ENCODE measurements around the gene E4F1. TPM values are rescaled to one million over a fixed set of nuclear protein-coding genes. Genes with fewer than 3 reads are reported as not detected.

The E4F1 gene, protein sequence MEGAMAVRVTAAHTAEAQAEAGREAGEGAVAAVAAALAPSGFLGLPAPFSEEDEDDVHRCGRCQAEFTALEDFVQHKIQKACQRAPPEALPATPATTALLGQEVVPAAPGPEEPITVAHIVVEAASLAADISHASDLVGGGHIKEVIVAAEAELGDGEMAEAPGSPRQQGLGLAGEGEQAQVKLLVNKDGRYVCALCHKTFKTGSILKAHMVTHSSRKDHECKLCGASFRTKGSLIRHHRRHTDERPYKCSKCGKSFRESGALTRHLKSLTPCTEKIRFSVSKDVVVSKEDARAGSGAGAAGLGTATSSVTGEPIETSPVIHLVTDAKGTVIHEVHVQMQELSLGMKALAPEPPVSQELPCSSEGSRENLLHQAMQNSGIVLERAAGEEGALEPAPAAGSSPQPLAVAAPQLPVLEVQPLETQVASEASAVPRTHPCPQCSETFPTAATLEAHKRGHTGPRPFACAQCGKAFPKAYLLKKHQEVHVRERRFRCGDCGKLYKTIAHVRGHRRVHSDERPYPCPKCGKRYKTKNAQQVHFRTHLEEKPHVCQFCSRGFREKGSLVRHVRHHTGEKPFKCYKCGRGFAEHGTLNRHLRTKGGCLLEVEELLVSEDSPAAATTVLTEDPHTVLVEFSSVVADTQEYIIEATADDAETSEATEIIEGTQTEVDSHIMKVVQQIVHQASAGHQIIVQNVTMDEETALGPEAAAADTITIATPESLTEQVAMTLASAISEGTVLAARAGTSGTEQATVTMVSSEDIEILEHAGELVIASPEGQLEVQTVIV
- 24.2 and 32.3 TPM in 2 replicates for total RNA-seq

DNA sequence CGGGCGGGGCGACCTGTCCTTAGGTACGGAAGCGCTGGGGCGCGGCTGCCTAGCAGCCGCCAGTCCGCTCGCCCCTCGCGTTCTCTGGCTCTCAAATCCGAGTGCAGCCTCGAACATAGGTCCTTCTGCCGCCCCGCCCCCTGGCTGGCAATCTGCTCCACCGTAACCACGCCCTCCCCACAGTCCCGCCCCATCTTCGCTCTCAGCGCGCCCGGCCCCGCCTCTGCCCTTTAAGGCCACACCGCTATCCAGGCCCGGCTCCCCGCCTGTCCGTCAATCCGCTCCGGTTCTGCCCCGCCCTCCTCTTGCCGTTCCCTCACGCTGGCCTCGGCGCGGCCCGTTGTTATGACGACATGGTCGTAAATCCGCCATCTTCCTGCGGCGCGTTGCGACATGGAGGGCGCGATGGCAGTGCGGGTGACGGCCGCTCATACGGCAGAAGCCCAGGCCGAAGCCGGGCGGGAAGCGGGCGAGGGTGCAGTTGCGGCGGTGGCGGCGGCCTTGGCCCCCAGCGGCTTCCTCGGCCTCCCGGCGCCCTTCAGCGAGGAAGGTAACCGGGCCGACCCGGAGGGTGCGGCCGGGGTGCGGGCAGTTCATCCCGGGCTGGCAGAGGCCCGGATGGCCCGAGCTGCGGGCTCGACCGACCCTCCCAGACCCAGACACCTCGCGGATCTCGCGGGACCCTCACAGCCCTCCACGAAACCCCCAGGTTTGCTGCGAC, at the start of gene E4F1:
E4F1 (plus strand) TSS at position 371 of the 721 bp plus-strand sequence; CDS start at position 394, 23 bp downstream.

DNA sequence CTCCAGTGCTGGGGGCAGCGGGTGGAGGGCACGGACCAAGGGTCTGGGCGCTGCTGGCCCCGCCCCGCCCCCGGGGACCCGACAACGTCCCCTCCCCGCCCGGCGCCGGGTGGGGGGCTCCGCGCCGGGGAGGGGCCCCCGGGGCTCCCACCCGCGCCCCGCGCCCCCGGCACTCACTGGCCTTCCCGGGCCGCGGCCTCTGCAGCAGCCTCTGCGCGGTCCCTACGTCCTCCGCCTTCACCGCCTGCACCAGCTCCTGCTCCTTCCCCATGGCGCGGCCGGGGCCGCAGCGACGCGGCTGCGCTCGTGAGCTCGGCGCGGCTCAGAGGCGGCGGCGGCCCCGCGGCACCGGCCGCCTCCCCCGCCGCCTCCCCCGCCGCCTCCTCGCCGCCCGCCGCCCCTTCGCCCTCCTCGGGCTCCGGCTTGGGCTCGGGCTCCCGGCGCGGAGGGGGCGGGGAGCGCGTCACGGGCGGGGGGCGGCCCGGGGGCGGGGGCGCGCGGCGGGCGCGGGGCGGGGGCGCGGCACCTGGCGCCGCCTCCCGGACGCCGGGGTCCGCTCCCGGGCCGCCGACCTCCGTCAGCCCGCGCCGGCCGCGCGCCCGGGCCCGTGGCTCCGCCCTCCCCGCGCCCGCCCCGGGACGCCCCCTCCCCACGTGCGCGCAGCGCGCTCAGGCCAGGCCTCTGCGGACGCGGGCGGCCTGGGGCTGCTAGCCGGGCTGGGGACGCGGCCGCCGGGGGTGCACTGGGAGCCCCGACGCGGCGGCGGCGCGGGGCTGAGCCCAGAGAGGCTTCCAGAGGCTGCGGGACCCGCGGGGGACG, 27.0 kb upstream of the E4F1 start, which contains the start of gene CASKIN1:
CASKIN1 (minus strand) TSS at position 444 of the 819 bp plus-strand sequence; CDS start at position 271, 173 bp downstream.

DNA sequence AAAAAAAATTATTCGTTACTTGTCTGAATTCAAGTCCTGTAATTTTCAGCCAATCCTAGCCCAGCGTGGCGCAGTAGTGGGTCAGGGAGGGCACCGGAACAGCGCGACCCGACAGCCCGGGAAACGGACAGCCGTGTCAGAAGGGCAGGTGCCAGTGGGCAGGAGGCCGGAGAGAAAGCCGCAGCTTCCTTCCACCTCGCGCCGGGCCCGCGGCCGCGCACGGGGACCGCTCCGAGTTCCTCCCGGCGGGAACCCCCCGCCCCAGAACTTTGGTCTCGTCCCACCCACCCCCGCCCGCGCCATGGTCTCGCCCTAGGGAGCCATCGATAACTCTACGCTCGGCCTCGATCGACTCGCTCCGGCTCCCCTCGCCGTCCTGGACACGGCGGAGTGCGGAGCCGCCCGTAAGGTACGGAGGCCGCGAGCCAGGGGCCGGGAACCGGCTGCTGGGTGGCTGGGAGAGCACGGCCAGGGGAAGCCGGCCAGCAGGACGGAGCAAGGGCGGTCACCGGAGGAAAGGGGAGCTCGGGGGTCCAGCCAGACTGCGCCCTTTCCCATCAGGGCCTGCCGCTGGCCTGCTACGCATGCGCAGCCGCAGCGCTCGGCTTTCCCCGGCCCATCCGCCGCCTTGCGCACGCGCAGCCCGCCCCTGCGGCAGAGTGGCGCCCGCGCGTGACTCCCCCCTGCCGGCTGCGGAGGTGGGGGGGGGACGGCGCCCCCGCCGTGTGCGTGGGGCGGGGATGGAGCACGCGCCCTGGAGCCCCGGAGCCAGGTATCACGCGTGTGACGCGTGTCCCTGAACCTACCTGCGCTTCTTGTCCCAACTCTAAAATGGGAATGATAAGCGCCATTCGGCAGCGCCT, 18.1 kb upstream of the E4F1 start, which contains the start of gene MLST8:
MLST8 (plus strand) TSS at position 351 of the 863 bp plus-strand sequence. CDS start 632 bp downstream, outside the sequence.

DNA sequence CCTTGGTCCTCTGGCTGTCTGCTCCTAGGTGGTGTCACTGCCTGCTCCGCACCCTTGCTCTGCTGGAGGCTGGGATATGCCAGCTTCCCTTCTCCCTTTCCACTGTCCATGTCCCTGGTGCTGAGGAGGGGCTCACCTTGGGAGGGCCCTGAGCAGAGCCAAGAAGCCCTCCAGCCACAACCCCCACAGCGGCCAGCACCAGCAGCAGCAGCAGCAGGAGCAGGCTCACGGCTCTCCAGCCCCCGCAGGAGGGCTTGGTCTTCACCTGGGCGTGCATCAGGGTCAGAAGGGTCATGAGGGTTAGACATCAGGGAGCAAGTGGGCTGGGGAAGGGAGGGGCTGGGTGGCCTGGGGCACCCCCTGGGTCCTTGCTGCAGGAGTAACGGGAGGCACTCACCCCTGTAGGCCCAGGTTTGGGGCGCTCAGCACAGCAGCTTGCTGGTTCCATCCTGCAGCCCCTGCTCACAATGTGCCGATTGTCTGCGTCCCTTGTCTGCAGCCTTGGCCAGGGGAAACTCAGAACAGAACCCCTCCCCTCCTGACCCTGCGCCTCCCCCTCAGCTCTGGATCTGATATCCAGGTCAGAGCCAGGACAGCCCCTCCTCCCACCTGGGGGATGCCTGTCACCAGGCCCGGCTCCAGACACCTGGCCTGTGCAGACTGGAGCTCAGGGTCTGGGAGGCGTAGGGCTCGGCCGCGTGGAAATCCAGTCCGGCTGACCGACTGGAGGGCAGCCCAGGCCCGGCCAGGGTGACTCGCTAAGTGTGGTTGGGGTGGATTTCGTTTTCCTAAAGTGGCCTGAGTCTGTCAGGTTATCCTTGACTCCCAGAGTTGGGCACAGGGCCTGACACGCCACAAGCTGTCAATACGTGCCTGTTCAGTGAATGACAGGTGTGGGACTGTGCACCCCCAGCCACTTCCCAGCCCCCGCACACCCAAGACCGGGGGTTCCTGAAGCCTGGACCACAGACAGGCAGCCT, 12.7 kb upstream of the E4F1 start, which contains the start of gene BRICD5:
BRICD5 (minus strand) TSS at position 478 of the 980 bp plus-strand sequence; CDS start at position 448, 30 bp downstream.

DNA sequence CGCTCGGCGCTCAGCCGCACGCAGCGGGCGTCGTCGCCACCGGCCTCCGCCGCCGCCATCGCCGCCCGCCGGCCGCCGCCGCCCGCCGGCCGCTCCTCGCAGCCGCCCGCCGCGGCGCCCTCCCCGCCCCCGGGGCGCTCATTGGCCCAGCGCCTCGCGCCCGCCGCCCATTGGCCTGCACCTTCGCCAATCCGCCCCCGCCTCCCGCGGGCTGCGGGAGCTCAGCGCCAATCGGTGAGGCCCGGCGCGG, 8.7 kb upstream of the E4F1 start, which contains the start of gene PGP:
PGP (minus strand) TSS at position 122 of the 250 bp plus-strand sequence; CDS start at position 59, 63 bp downstream.

DNA sequence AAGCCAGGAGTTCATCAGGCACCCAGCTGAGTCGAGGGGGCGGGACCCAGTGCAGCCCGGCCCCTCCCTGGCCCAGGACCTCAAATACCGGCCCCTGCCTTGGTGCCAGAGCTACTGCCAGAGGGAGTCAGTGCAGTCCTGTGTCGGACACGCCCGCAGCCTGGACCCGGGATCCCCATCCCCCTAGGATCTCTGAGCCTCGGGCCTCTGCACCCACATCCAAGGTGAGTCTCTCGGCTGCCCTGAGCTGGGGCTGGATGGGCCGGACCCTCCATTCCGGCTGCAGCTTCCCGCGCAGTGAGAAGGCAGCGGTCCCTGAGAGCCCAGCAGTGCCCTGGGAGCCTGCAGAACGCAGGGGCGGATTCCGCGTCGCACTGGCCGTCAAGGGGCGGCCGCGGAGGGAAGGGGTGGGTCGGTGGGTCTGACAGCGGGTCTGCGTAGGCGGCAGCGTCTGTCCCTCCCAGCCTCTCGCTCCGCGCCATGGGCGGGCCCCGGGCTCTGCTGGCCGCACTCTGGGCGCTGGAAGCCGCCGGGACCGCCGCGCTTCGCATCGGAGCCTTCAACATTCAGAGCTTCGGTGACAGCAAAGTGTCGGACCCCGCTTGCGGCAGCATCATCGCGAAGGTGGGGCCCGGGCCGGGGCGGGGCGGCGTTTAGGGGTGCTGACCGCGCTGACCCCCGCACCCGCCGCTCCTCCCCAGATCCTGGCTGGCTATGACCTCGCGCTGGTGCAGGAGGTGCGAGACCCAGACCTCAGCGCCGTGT, 13.1 kb downstream of the E4F1 start, which contains the start of gene DNASE1L2:
DNASE1L2 (plus strand) TSS at position 108 of the 765 bp plus-strand sequence; CDS start at position 481, 373 bp downstream.

DNA sequence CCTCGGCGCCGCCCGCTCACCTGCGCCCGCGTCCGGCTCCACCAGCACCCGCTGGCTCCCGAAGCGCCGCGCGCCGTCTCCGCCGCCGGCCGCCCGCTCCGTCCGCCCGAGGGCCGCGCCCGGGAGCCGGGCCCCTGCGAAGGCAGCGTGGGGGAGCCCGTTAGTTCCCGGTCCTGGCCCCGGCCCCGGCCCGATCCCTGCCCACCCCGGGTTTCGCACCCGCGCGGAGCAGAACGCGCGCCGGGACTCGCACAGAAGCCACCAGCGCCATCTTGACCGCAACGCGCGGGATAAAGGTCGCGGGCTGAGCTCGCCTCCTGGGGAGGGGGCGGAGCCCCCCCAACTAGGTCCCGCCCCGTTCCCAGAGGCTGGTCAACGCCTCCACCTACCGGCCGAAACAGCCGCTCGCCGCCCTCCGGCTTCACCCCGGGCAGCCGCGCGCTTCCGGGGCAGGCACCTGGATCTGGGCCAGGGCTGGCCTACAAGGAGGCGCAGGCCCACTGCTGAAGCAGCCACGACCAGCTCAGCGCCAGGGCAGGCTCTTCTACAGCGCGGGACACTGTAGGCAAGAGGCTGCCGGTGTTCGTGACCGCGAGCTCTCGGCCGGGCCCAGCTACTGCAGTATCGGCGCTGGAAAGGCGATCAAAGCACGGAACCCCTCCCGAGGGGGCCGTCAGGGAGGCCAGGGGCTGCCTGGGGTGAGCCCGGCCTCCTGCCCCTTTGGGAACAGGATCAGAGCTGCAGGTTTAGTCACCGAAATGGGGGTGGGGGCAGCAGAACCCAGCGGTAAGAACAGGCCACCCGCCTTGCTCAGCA, 28.1 kb downstream of the E4F1 start, which contains the start of gene ECI1:
ECI1 (minus strand) TSS at position 292 of the 816 bp plus-strand sequence; CDS start at position 271, 21 bp downstream.

DNA sequence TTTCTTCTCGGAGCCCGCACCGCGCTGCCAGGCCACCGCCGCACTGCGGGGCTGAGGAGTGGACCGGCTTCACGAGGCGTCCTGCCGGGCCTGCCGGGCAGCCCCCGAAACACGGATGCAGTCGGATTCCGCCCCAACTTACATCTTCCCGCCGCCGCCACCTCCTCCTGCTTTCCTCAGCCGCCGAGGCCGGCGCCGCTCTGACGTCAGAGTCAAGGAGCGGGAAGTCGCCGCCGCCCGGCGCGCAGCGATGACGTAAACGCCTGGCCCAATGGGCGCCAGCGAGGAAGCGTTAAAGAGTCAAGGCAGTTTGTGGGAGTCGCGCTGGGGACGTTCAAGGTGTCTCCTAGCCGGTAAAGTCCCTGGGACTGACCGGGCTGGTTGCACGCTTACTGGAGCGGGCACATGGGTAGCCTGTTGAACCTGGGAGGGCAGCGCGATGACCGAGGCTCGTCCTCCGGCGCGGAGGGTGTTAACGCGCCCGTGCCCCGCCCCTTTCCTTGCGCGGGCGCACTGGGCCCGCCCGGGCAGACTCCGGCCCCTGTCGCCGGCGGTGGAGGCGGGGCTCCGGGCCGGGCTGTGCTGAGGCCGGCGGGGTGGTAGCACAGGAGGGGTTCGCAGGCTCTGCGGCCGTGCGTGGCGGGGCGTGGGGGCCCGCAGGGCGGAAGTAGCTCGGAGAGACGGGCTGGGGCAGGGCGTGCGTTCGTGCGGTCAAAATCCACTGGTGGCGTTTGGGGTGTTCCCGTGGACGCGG, 44.7 kb downstream of the E4F1 start, which contains the start of gene RNPS1:
RNPS1 (minus strand) TSS at position 214 of the 754 bp plus-strand sequence. CDS start 3,483 bp downstream, outside the sequence.

Other genes with a start within 250 kb of the E4F1 start
- gene NOXO1, start 242.1 kb upstream of the E4F1 start, total RNA-seq: not detected in 2 replicates
- 8.1 and 15.1 TPM in 2 replicates for gene GFER, start 239.4 kb upstream of the E4F1 start, total RNA-seq
- 4.0 and 12.5 TPM in 2 replicates for gene SYNGR3, start 233.6 kb upstream of the E4F1 start, total RNA-seq
- gene ZNF598, start 213.8 kb upstream of the E4F1 start, total RNA-seq: 16.4 and 29.0 TPM in 2 replicates
- gene NPW, start 203.8 kb upstream of the E4F1 start, total RNA-seq: 0.85 and 1.0 TPM in 2 replicates
- gene NHERF2, start 196.7 kb upstream of the E4F1 start, total RNA-seq: 66.8 and 76.2 TPM in 2 replicates
- 19.2 and 22.6 TPM in 2 replicates for gene NTHL1, start 175.8 kb upstream of the E4F1 start, total RNA-seq
- 57.9 and 73.0 TPM in 2 replicates for gene TSC2, start 175.6 kb upstream of the E4F1 start, total RNA-seq
- gene PKD1, start 87.7 kb upstream of the E4F1 start, total RNA-seq: 276 and 395 TPM in 2 replicates
- 1.2 and 3.1 TPM in 2 replicates for gene RAB26, start 75.0 kb upstream of the E4F1 start, total RNA-seq
- gene TRAF7, start 67.8 kb upstream of the E4F1 start, total RNA-seq: 70.4 and 97.4 TPM in 2 replicates
- 0.20 and 1.7 TPM in 2 replicates for gene CASKIN1, start 27.0 kb upstream of the E4F1 start, total RNA-seq
- 24.3 and 28.1 TPM in 2 replicates for gene MLST8, start 18.1 kb upstream of the E4F1 start, total RNA-seq
- 1.2 and 2.2 TPM in 2 replicates for gene BRICD5, start 12.7 kb upstream of the E4F1 start, total RNA-seq
- 6.1 and 11.0 TPM in 2 replicates for gene PGP, start 8.8 kb upstream of the E4F1 start, total RNA-seq
- 0.65 and 0.92 TPM in 2 replicates for gene DNASE1L2, start 12.9 kb downstream of the E4F1 start, total RNA-seq
- 17.9 and 23.9 TPM in 2 replicates for gene ECI1, start 28.0 kb downstream of the E4F1 start, total RNA-seq
- gene RNPS1, start 44.5 kb downstream of the E4F1 start, total RNA-seq: 45.6 and 57.1 TPM in 2 replicates
- gene ABCA3, start 117.1 kb downstream of the E4F1 start, total RNA-seq: 13.0 and 16.0 TPM in 2 replicates
- 5.0 and 7.8 TPM in 2 replicates for gene CCNF, start 205.9 kb downstream of the E4F1 start, total RNA-seq
- gene TEDC2, start 236.5 kb downstream of the E4F1 start, total RNA-seq: 2.4 and 2.8 TPM in 2 replicates
- gene NTN3, start 247.7 kb downstream of the E4F1 start, total RNA-seq: 0.85 and 1.3 TPM in 2 replicates